Hepatocyte (in vitro differentiated cells): ENCODE results near the gene OOSP3.

Experiments used
- CTCF ChIP-seq: fragments of 200-600 bp; sonication (generic); IDR thresholded peaks from 2 replicates; pipeline ENCODE4 v1.5.1; 2016; ENCODE audit warnings: antibody characterized with exemption, mild to moderate bottlenecking; ENCODE audit not compliant: poor library complexity
- EZH2 ChIP-seq: fragments of 200-600 bp; sonication (generic); IDR thresholded peaks from 2 replicates; pipeline ENCODE4 v1.6.1; 2016; ENCODE audit warnings: antibody characterized with exemption, mild to moderate bottlenecking, borderline replicate concordance
- EZH2phosphoT487 ChIP-seq: fragments of 200-600 bp; sonication (generic); IDR thresholded peaks from one replicate; pipeline ENCODE4 v1.6.1; 2018; ENCODE audit warnings: antibody characterized with exemption, mild to moderate bottlenecking, low read depth, moderate library complexity; ENCODE audit not compliant: unreplicated experiment, severe bottlenecking

- TF ChIP-seq CTCF (no peak), EZH2 (no peak), EZH2phosphoT487 (no peak)
Measured at GRCh38 chr11:59846556-59846955, 32.0 kb upstream of the OOSP3 start.
